Measurements from ENCODE around the gene PLEK2.

The PLEK2 gene

GRCh38 chr14:67405771-67406170 lies 6.2 kb downstream of the PLEK2 start:
- Histone ChIP-seq H3K36me3 (ENCODE audit: insufficient read depth, low read length) (no peaks in the 10 kb centered on the region), H3K9me3 (ENCODE audit: low read length) (no peaks in the 10 kb centered on the region), H3K27me3 (ENCODE audit: insufficient read depth, low read length) (no peaks in the 10 kb centered on the region), H3K4me1 (ENCODE audit: insufficient read depth, low read length) (no peaks in the 10 kb centered on the region), H2AFZ (ENCODE audit: low read depth, low read length) (no peak overlapping the region), H3K4me3 (ENCODE audit: low read length) (no peak overlapping the region)

- Histone ChIP-seq H3K4me3 (ENCODE audit: low read length) (no peak overlapping the region), H3K4me1 (ENCODE audit: insufficient read depth, low read length) (no peaks in the 10 kb centered on the region), H3K9me3 (ENCODE audit: low read length) (no peaks in the 10 kb centered on the region), H2AFZ (ENCODE audit: low read depth, low read length) (no peak overlapping the region), H3K27me3 (ENCODE audit: insufficient read depth, low read length) (no peaks in the 10 kb centered on the region), H3K36me3 (ENCODE audit: insufficient read depth, low read length) (no peaks in the 10 kb centered on the region)
Observed at GRCh38 chr14:67400434-67400833, 11.5 kb downstream of the PLEK2 start.

- no peaks in the 10 kb centered on the region for H3K36me3 ChIP-seq (ENCODE audit: insufficient read depth, low read length)
- no peaks in the 10 kb centered on the region for H3K4me1 ChIP-seq (ENCODE audit: insufficient read depth, low read length)
- no peak overlapping the region for H2AFZ ChIP-seq (ENCODE audit: low read depth, low read length)
- H3K4me3 ChIP-seq (ENCODE audit: low read length) = no peak overlapping the region
- no peaks in the 10 kb centered on the region for H3K9me3 ChIP-seq (ENCODE audit: low read length)
- H3K27me3 ChIP-seq (ENCODE audit: insufficient read depth, low read length) = no peaks in the 10 kb centered on the region
Observed at GRCh38 chr14:67397536-67397935, 14.4 kb downstream of the PLEK2 start.

GRCh38 chr14:67396381-67396970 lies 15.5 kb downstream of the PLEK2 start:
- no peaks in the 10 kb centered on the region for H3K4me1 ChIP-seq (ENCODE audit: insufficient read depth, low read length)
- no peaks in the 10 kb centered on the region for H3K27me3 ChIP-seq (ENCODE audit: insufficient read depth, low read length)
- H3K9me3 ChIP-seq (ENCODE audit: low read length) = no peaks in the 10 kb centered on the region
- H2AFZ ChIP-seq (ENCODE audit: low read depth, low read length) = no peak overlapping the region
- no peaks in the 10 kb centered on the region for H3K36me3 ChIP-seq (ENCODE audit: insufficient read depth, low read length)
- no peak overlapping the region for H3K4me3 ChIP-seq (ENCODE audit: low read length)

- H3K9me3 ChIP-seq (ENCODE audit: low read length) = no peaks in the 10 kb centered on the region
- H3K27me3 ChIP-seq (ENCODE audit: insufficient read depth, low read length) = no peaks in the 10 kb centered on the region
- H3K4me3 ChIP-seq (ENCODE audit: low read length) = no peak overlapping the region
- H3K36me3 ChIP-seq (ENCODE audit: insufficient read depth, low read length) = no peaks in the 10 kb centered on the region
- no peaks in the 10 kb centered on the region for H3K4me1 ChIP-seq (ENCODE audit: insufficient read depth, low read length)
- no peak overlapping the region for H2AFZ ChIP-seq (ENCODE audit: low read depth, low read length)
Observed at GRCh38 chr14:67395876-67396189, 16.1 kb downstream of the PLEK2 start.

GRCh38 chr14:67395086-67395875 lies 16.7 kb downstream of the PLEK2 start:
- no peak overlapping the region for H3K4me3 ChIP-seq (ENCODE audit: low read length)
- H3K27me3 ChIP-seq (ENCODE audit: insufficient read depth, low read length) = no peaks in the 10 kb centered on the region
- no peaks in the 10 kb centered on the region for H3K4me1 ChIP-seq (ENCODE audit: insufficient read depth, low read length)
- no peaks in the 10 kb centered on the region for H3K36me3 ChIP-seq (ENCODE audit: insufficient read depth, low read length)
- H3K9me3 ChIP-seq (ENCODE audit: low read length) = no peaks in the 10 kb centered on the region
- no peak overlapping the region for H2AFZ ChIP-seq (ENCODE audit: low read depth, low read length)

- no peaks in the 10 kb centered on the region for H3K4me1 ChIP-seq (ENCODE audit: insufficient read depth, low read length)
- H2AFZ ChIP-seq (ENCODE audit: low read depth, low read length) = no peak overlapping the region
- no peaks in the 10 kb centered on the region for H3K9me3 ChIP-seq (ENCODE audit: low read length)
- H3K27me3 ChIP-seq (ENCODE audit: insufficient read depth, low read length) = no peaks in the 10 kb centered on the region
- H3K4me3 ChIP-seq (ENCODE audit: low read length) = no peak overlapping the region
- no peaks in the 10 kb centered on the region for H3K36me3 ChIP-seq (ENCODE audit: insufficient read depth, low read length)
Observed at GRCh38 chr14:67393689-67394088, 18.3 kb downstream of the PLEK2 start.

- Histone ChIP-seq H3K36me3 (ENCODE audit: insufficient read depth, low read length) (no peaks in the 10 kb centered on the region), H3K4me3 (ENCODE audit: low read length) (no peak overlapping the region), H3K4me1 (ENCODE audit: insufficient read depth, low read length) (no peaks in the 10 kb centered on the region), H2AFZ (ENCODE audit: low read depth, low read length) (no peak overlapping the region), H3K9me3 (ENCODE audit: low read length) (no peaks in the 10 kb centered on the region), H3K27me3 (ENCODE audit: insufficient read depth, low read length) (no peaks in the 10 kb centered on the region)
Observed at GRCh38 chr14:67392800-67393199, 19.2 kb downstream of the PLEK2 start.

- H2AFZ ChIP-seq (ENCODE audit: low read depth, low read length) = no peak overlapping the region
- peaks cover under 1% of the 10 kb centered on the region for H3K36me3 ChIP-seq (ENCODE audit: insufficient read depth, low read length)
- no peaks in the 10 kb centered on the region for H3K9me3 ChIP-seq (ENCODE audit: low read length)
- H3K27me3 ChIP-seq (ENCODE audit: insufficient read depth, low read length) = no peaks in the 10 kb centered on the region
- no peaks in the 10 kb centered on the region for H3K4me1 ChIP-seq (ENCODE audit: insufficient read depth, low read length)
- no peak overlapping the region for H3K4me3 ChIP-seq (ENCODE audit: low read length)
Observed at GRCh38 chr14:67392123-67392522, 19.8 kb downstream of the PLEK2 start.

- Histone ChIP-seq H3K36me3 (ENCODE audit: insufficient read depth, low read length) (peaks cover 4% of the 10 kb centered on the region), H2AFZ (ENCODE audit: low read depth, low read length) (no peak overlapping the region), H3K9me3 (ENCODE audit: low read length) (no peaks in the 10 kb centered on the region), H3K4me1 (ENCODE audit: insufficient read depth, low read length) (no peaks in the 10 kb centered on the region), H3K4me3 (ENCODE audit: low read length) (no peak overlapping the region), H3K27me3 (ENCODE audit: insufficient read depth, low read length) (no peaks in the 10 kb centered on the region)
Observed at GRCh38 chr14:67391268-67391667, 20.7 kb downstream of the PLEK2 start.

- Histone ChIP-seq H3K4me3 (ENCODE audit: low read length) (no peak overlapping the region), H3K27me3 (ENCODE audit: insufficient read depth, low read length) (no peaks in the 10 kb centered on the region), H3K9me3 (ENCODE audit: low read length) (no peaks in the 10 kb centered on the region), H2AFZ (ENCODE audit: low read depth, low read length) (no peak overlapping the region), H3K36me3 (ENCODE audit: insufficient read depth, low read length) (peaks cover 14% of the 10 kb centered on the region), H3K4me1 (ENCODE audit: insufficient read depth, low read length) (no peaks in the 10 kb centered on the region)
Observed at GRCh38 chr14:67389811-67390534, 22.0 kb downstream of the PLEK2 start.

GRCh38 chr14:67389275-67389674 lies 22.7 kb downstream of the PLEK2 start:
- Histone ChIP-seq H3K27me3 (ENCODE audit: insufficient read depth, low read length) (no peaks in the 10 kb centered on the region), H3K36me3 (ENCODE audit: insufficient read depth, low read length) (peaks cover 21% of the 10 kb centered on the region), H3K9me3 (ENCODE audit: low read length) (no peaks in the 10 kb centered on the region), H2AFZ (ENCODE audit: low read depth, low read length) (no peak overlapping the region), H3K4me3 (ENCODE audit: low read length) (no peak overlapping the region), H3K4me1 (ENCODE audit: insufficient read depth, low read length) (no peaks in the 10 kb centered on the region)

- no peak overlapping the region for H3K4me3 ChIP-seq (ENCODE audit: low read length)
- H3K4me1 ChIP-seq (ENCODE audit: insufficient read depth, low read length) = no peaks in the 10 kb centered on the region
- H2AFZ ChIP-seq (ENCODE audit: low read depth, low read length) = no peak overlapping the region
- no peaks in the 10 kb centered on the region for H3K9me3 ChIP-seq (ENCODE audit: low read length)
- peaks cover 40% of the 10 kb centered on the region for H3K36me3 ChIP-seq (ENCODE audit: insufficient read depth, low read length)
- H3K27me3 ChIP-seq (ENCODE audit: insufficient read depth, low read length) = no peaks in the 10 kb centered on the region
Observed at GRCh38 chr14:67387195-67387594, 24.8 kb downstream of the PLEK2 start.
